GM12892 (cell line): ENCODE data around the gene CCL14.
"Not testable (repeated sequence)": the region's sequence is repeated elsewhere in the genome, so short reads cannot be mapped to it uniquely, and the experiment has no call there.

Source experiments
- DNase-seq: peaks from one replicate; pipeline ENCODE4 v3.0.0; 2011; ENCODE audit not compliant: insufficient read length
- FAIRE-seq: peaks from 2 replicates; lab custom pipeline; 2011; peaks lifted over from hg19 to GRCh38; lab: Jason Lieb, UNC
- POLR2A ChIP-seq: IDR thresholded peaks from 2 replicates; pipeline ENCODE4 v1.6.1; 2011; ENCODE audit warnings: low read depth, low read length, control low read depth
- POLR2AphosphoS5 ChIP-seq: IDR thresholded peaks from 2 replicates; pipeline ENCODE4 v1.6.1; 2011; ENCODE audit warnings: low read depth, low read length, control low read depth
- TAF1 ChIP-seq: IDR thresholded peaks from 2 replicates; pipeline ENCODE4 v1.6.1; 2011; ENCODE audit warnings: low read depth, mild to moderate bottlenecking, control low read depth, low read length, borderline replicate concordance

The CCL14 gene

DNA sequence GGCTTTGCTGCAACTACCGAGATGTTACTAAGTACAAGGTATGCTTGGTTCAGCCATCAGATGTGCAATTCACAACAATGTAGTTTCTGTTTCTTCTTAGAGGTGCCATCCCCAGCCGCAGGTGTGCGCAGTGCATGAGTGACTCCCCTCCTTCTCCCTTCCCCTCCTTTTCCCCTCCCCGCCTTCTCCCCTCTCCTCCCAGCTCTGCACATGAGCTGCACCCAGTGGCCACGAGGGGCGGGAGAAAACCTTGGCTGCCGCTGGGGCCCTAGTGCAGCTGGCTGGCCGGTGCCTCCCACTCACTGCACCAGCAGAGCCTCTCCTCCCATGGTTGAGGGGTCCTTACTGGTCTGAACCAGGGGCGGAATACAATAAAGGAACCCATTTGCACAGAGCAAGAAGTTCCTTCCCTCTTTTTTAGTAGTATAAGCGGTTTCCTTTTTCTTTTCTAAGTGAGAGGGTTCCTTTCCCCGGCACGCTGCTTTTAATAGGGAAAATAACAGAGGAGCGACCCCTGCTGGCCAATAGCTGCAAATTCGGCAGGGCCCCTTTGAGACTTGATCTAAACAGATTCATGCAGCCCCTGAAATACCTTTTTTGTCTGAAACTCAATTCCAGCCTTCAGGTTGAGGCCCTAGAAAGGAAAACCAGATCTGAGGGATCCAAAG is 22.6 kb upstream of the CCL14 start:
- DNase-seq = no peak

DNA sequence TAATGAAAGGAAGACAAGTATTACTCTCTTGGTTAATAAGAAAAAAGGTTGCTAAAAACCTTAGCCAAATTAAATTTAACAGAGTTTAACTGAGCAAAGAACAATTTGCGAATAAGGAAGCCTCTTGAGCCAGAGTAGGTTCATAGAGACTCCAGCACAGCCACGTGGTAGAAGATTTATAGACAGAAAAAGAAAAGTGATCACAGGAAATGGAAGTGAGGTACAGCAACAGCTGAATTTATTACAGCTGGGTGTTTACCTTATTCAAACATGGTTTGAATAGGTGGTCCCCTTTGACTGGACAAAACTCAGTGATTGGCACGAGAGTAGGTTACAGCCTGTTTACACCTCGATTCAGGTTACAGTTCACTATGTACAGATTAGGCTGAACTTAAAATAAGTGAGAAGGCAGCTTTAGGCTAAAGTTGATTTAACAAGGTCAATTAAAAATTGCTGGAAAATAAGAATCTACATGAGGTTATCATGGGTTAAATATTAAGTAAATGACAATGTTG is 18.1 kb upstream of the CCL14 start:
- no peak for TF ChIP-seq TAF1
- TF ChIP-seq POLR2A = no peak
- TF ChIP-seq POLR2AphosphoS5 = no peak
- no peak for FAIRE-seq
- no peak for DNase-seq

More for the DNA sequence above, 22.6 kb upstream of the CCL14 start:
- FAIRE-seq = no peak
- TF ChIP-seq POLR2A = no peak
- TF ChIP-seq TAF1 = no peak
- no peak for TF ChIP-seq POLR2AphosphoS5

DNA sequence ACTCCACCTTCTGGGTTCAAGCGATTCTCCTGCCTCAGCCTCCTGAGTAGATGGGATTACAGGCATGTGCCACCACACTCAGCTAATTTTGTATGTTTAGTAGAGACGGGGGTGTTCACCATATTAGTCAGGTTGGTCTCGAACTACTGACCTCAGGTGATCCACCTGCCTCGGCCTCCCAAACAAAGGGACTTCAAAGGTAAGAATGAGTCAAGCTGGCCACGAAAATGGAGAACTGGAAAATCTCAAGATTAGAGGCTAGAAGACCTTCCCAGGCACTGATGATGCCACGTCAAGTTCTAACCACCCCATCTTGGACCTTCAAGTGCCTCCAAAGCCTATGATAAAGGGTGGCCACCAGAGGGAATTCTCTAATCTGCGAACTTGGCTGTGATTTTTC is 16.1 kb upstream of the CCL14 start:
- TF ChIP-seq POLR2AphosphoS5 (no peak), POLR2A (no peak), TAF1 (no peak)
- FAIRE-seq (no peak), DNase-seq (no peak)

DNA sequence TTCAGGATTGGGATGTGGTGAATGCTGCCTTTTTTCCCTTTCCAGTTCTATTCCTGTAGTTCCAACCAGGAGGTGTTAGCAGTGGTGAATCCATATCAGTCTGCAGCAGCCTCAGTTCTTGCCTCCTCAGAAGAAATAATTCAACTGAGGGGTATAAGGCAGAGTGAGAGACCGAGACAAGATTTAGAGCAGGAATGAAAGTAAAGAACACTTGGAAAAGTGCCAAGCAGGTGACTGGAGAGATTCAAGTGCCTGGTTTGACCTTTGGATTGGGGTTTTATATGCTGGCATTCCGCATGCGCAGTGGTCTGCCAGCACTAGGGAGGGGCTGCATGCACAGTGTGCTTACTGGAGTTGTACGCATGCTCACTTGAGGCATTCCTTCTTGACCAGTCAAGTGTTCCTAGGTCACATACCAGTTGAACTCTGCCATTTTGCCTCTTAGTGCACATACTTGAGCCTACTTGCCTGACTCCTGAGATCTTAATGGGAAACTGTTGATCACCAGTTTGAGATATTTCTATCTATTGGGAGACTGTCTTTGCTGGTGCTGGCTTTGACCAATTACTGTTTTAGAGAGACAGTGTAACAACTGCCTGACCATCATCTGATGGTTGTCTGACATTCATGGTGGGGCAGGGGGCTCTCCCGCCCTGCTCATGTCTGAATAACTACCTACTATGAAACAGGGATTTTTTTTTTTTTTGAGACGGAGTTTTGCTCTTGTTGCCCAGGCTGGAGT is 15.5 kb upstream of the CCL14 start:
- TF ChIP-seq POLR2AphosphoS5 = no peak
- TF ChIP-seq POLR2A = no peak
- TF ChIP-seq TAF1 = no peak
- no peak for FAIRE-seq
- DNase-seq = no peak

DNA sequence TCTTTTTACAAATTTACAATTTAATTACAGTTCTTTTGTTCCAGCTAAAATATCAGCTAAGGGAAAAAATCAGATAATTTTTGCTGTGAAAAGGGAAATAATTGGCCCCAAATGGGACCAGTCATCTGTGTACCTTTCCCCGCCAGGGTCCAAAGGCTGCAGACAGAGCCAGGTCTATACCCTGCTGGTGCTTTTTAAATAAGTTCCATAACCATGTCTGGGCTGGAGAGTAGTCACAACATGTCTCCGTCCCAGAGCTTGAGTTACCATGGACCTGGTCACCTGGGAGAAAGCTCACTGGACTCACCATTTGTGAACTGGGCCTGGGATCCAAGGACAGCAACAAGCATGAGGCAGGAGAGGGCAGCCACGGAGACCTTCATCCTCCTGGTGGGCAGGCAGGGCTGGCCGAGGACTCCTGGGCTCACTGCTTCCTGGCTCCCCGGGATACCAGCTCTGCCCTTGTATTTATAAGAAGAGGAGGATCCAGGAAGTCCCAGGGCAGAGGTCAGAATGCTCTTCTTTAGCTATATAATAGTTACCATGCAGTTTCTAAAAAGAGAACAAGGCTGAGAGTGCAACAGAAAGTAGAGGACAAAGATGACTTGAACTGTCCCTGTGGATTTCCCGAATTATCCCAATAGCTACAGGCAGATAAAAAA is 14.7 kb upstream of the CCL14 start, which contains the start of gene CCL15:
TSS of gene CCL15 (minus strand) at position 444 of the 662 bp plus-strand sequence. CDS start at position 383, 61 bp downstream.
- TF ChIP-seq POLR2A = no peak
- TF ChIP-seq POLR2AphosphoS5 = no peak
- no peak for TF ChIP-seq TAF1
- no peak for DNase-seq
- FAIRE-seq = no peak

DNA sequence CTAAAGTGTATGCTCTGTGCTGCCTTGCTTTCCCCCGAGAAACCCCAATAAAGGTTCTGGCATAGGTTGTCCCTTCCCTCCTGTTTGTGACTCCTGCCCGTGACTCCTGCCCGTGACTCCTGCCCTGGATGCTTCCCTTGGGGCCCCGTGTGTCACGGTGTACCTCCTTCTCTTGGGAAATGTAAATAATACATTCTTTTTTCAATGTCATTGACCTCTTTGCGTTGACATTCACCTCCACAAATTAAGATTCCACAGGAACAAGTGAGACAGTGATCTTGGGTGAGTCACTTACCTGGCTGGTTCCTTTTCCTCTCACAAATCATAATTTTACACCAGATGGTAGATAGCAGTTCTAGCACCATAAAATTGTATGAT is 14.2 kb upstream of the CCL14 start:
- DNase-seq (no peak), FAIRE-seq (no peak)
- TF ChIP-seq POLR2AphosphoS5 (no peak), TAF1 (no peak), POLR2A (no peak)

DNA sequence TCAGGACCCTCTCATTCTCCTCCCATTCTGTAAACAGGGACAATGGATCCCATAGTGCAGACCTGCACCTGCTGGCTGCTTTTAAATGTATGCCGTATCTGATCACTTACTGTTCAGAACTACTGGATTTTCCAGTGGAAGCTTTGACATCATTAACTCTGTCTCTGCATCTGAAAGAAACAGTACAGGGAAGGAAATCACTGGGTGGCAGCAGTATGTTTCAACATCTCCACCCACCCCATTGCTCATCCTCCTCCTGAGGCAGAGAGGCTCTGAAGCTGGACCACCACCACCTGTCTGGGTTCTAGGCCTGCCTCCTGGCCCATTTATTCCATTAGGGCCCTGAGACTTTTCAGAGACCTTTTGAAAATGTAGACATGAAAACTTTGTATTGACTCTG is 12.2 kb upstream of the CCL14 start:
- TF ChIP-seq POLR2AphosphoS5 (no peak), TAF1 (no peak), POLR2A (no peak)
- no peak for DNase-seq
- FAIRE-seq = no peak

DNA sequence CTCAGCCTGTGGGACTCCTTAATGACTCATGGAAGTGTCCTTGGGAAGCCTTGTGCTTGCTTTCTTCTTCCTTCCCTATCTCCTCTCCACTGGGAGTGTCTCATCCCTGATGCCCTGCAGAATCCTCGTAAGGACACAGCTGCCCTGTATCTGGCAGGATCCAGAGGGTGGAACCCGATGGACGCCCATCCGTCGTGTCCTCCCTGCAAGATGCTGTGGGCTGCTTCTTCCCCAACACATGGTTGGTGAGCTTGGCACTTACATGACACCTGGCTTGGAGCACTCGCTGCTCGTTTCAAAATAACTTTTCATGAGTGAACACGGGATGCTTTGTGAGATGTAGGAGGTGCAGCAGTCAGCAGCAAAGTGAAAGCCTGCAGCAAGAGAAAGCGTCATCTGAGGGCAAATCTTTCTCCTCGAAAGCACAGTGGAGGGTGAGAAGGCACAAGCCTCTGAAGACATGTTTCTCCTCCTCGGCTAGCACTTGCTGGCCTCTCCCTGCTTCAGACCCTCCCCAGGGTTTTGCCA is 11.6 kb upstream of the CCL14 start:
- FAIRE-seq (no peak), DNase-seq (no peak)
- no peak for TF ChIP-seq POLR2A
- no peak for TF ChIP-seq TAF1
- no peak for TF ChIP-seq POLR2AphosphoS5

DNA sequence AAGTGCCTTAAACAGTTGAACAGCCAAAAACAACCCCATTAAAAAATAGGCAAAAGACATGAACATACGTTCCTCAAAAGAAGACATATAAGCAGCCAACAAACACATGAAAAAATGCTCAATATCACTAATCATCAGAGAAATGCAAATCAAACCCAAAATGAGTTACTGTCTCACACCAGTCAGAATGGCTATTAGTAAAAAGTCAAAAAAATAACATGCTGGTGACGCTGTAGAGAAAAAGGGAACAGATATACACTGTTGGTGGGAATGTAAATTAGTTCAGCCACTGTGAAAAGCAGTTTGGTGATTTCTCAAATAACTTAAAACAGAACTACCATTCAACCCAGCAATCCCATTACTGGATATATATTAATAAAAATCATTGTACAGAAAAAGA is 8.8 kb upstream of the CCL14 start:
- FAIRE-seq, DNase-seq: not testable (repeated sequence)

DNA sequence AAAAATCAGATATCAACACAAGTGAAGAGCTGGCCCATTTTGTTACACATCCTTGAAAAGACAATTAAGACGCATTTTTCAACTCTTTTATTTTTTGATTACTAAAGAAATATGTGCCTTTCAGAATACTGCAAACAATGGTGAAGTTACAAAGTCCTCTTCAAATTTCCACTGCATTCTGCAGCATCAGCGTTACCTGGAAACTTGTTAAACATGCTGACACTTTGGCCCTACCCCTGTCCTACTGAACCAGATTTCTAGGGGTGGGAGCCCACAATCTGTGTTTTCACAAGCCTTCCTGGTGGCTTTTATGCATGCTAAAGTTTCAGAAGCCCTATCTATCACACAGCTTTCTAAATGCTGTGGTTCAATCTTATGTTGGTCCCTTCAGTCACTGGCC is 4.5 kb upstream of the CCL14 start:
- no peak for TF ChIP-seq TAF1
- no peak for DNase-seq
- no peak for FAIRE-seq

DNA sequence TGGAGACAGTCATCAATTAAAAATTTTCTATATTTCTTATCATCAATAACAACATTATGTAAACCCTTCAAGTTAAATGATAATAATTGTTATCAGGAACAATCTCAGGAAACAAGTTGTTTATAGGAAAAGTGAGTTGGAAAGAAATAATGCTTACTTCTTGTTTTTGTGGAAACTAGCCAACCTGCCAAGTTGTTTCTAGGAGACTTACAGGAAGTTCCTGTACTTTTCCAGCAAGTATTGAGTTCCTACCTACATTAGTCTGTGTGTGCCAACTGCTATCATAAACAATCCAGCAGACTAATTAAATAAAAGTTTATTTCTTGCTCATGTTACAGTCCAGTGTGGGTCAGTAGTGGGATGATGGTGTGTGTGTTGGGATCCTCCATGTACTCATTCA is 1.6 kb upstream of the CCL14 start:
- DNase-seq (no peak), FAIRE-seq (no peak)

DNA sequence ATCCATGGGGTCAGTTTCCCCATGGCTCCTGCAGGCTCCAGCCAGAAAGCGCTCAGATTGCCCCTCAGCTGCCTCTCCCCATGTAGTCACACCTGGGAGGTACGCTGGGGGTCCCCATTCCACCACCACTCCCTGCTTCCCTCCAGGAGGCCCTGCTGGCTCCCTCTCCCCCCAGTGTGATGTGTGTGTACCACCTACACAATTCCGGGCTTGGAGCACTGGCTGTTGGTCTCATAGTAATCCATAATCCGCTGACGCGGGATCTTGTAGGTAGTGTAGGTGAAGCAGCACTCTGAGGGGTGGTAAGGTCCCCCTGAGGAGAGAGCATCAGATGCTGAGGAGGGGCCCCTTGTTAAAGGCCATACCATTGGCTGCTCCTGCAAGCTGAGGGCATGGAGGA is 2.4 kb downstream of the CCL14 start:
- no peak for TF ChIP-seq POLR2AphosphoS5
- DNase-seq = no peak
- FAIRE-seq = no peak

More for the DNA sequence above, 1.6 kb upstream of the CCL14 start:
- no peak for TF ChIP-seq TAF1
- TF ChIP-seq POLR2AphosphoS5 = no peak
- no peak for TF ChIP-seq POLR2A
